Liver (tissue), 3 donors: Measurements from ENCODE around the gene DNM3.

ENCODE experiments used
- CTCF ChIP-seq: fragments of 150-350 bp; IDR thresholded peaks from 2 replicates; pipeline ENCODE4 v1.5.1; 2017; ENCODE audit warnings: improper control_type of control experiment, low read depth, low read length; ENCODE audit not compliant: missing input control
- JUND ChIP-seq, 2 donors: IDR thresholded peaks; 2 replicates each; pipeline ENCODE4 v1.6.1; 2016; ENCODE audit warnings: antibody characterized with exemption in 2 of 2
- MAX ChIP-seq: IDR thresholded peaks from 2 replicates; pipeline ENCODE4 v1.6.1; 2016; ENCODE audit warnings: antibody characterized with exemption
- TAF1 ChIP-seq: conservative IDR thresholded peaks from 2 replicates; pipeline ENCODE4 v1.6.1; 2016; ENCODE audit warnings: antibody characterized with exemption, mild to moderate bottlenecking
- ZBTB33 ChIP-seq: IDR thresholded peaks from 2 replicates; pipeline ENCODE4 v1.6.1; 2016; ENCODE audit warnings: antibody characterized with exemption
- donor health status: healthy.
- donor health status: healthy.

- TF ChIP-seq MAX (no peak), CTCF (no peak), ZBTB33 (no peak), TAF1 (no peak), JUND (IDR thresholded peaks at IDR 0.05) (no peak)
Measured at GRCh38 chr1:172238965-172239364, 397.7 kb downstream of the DNM3 start.
